ENCODE results near the gene COLEC12. TPM values are rescaled to one million over a fixed set of nuclear protein-coding genes. Genes with fewer than 3 reads are reported as not detected.

Gene COLEC12
- total RNA-seq, 1 donor from 2014 or later = 3.3 TPM

DNA sequence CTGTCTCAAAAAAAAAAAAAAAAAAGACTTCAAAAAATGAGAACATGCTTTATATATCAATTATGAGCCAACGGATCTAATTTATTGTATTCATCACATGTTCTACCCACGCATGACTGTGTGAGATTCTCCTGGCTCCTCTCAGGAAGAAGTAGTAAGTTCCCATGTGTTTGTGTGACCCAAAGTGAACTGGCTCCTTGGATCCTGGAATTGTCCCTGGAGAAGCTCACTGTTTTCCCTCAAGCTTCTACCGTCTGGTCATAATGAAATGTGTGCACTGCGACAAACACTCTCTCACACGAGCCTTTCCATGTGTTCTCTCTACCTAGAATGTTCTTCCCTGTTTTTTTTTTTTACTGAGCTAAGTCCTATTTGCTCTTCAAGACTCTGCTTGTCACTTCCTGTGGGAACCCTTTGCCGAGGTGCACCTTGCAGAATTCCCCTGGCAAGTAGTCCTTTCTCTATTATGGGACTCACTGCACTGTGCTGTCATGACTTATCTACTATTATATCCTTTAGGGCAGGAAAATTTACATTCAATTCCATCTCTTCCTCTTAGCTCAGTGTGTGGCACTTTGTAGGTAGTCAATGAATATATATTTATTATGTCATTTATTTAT, 149.4 kb downstream of the COLEC12 start:
- no peak overlapping the region for H3K4me3 ChIP-seq (ENCODE audit: low read depth, low read length)
- DNase-seq (ENCODE audit: low read depth) = no peak
- TF ChIP-seq, protein P1, sequence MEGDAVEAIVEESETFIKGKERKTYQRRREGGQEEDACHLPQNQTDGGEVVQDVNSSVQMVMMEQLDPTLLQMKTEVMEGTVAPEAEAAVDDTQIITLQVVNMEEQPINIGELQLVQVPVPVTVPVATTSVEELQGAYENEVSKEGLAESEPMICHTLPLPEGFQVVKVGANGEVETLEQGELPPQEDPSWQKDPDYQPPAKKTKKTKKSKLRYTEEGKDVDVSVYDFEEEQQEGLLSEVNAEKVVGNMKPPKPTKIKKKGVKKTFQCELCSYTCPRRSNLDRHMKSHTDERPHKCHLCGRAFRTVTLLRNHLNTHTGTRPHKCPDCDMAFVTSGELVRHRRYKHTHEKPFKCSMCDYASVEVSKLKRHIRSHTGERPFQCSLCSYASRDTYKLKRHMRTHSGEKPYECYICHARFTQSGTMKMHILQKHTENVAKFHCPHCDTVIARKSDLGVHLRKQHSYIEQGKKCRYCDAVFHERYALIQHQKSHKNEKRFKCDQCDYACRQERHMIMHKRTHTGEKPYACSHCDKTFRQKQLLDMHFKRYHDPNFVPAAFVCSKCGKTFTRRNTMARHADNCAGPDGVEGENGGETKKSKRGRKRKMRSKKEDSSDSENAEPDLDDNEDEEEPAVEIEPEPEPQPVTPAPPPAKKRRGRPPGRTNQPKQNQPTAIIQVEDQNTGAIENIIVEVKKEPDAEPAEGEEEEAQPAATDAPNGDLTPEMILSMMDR (conservative IDR thresholded peaks at IDR 0.05; ENCODE audit: low read depth, low read length) = no peak

DNA sequence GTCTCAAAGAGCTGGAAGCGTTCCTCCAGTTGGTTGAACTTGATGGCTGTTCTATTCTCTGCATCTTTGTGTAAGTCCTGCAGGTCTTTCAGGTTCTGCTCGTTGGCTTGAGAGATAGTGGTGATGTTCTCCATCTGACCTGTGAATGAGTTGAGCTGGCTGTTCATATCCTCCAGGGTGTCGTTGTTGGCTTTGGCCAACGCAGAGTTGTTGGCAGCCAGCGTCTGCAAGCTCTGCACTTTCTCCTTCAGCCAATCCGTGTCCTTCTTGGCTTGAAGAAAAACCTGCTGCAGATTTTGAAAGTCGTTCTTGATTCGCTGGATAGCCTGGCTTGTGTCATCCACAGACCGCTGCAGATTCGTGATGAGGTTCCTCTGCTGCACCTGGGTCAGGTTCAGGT, 153.9 kb downstream of the COLEC12 start:
- TF ChIP-seq, protein P1 (conservative IDR thresholded peaks at IDR 0.05; ENCODE audit: low read depth, low read length) = no peak
- DNase-seq (ENCODE audit: low read depth) = no peak
- H3K4me3 ChIP-seq (ENCODE audit: low read depth, low read length) = no peak overlapping the region

DNA sequence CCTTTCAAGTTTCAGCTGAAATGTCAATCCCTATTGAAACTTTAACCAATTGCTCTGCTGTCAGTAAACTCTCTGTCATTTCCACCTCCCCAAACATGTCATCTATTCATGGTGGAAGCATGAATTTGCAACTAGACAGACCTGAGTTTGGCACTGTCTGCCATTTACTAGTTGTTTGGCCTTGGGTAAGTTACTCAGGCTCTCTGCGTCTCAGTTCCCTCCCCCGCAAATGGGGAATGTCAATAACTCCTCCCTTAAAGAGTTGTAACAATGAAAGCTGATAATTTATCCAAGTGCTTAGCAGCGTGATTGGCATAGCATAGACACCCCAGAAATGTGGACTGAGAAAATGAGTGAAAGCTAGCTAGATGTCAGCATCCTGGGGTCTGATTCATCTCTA, 159.4 kb downstream of the COLEC12 start:
- no peak overlapping the region for H3K4me3 ChIP-seq (ENCODE audit: low read depth, low read length)
- TF ChIP-seq, protein P1 (conservative IDR thresholded peaks at IDR 0.05; ENCODE audit: low read depth, low read length) = no peak
- no peak for DNase-seq (ENCODE audit: low read depth)

DNA sequence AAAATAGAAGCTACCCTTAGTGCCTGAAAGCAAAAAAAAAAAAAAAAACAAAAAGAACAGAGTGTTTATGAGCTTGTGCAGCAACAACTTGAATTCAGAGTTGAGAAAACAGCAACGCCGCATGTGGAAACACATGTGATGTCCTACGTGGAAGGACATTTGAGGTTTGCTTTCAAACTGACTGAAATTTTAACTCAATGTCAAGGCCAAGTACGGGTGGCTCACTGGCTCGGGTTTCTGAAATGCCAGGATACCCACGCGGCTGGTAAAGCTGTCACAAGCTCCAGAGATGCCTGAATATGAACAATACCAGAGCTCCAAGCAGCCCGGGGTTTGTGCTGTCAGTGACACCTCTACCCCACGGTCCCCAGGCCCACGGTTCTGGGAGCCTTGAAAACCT, 160.5 kb downstream of the COLEC12 start:
- no peak for DNase-seq (ENCODE audit: low read depth)
- H3K4me3 ChIP-seq (ENCODE audit: low read depth, low read length) = no peak overlapping the region
- TF ChIP-seq, protein P1 (conservative IDR thresholded peaks at IDR 0.05; ENCODE audit: low read depth, low read length) = no peak

DNA sequence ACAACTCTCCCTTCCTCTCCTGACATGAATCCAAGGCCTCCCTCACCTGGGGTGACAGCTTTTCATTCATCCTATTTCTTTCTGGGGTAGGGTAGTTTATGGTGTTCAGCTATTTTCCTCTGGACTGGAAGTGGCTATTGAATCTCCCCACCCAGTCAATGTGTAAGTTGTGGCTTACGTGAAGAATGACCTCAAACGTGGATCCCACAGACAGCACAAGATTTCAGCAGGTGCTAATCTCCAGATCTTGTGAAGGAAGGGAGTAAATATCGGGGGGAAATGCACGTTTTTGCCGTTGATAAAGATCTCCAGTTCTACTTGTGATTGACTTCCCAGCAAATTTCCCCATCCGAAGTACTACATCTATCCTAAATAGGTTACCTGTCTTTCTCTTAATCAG, 161.3 kb downstream of the COLEC12 start:
- no peak overlapping the region for H3K4me3 ChIP-seq (ENCODE audit: low read depth, low read length)
- DNase-seq (ENCODE audit: low read depth) = no peak
- TF ChIP-seq, protein P1 (conservative IDR thresholded peaks at IDR 0.05; ENCODE audit: low read depth, low read length) = no peak

DNA sequence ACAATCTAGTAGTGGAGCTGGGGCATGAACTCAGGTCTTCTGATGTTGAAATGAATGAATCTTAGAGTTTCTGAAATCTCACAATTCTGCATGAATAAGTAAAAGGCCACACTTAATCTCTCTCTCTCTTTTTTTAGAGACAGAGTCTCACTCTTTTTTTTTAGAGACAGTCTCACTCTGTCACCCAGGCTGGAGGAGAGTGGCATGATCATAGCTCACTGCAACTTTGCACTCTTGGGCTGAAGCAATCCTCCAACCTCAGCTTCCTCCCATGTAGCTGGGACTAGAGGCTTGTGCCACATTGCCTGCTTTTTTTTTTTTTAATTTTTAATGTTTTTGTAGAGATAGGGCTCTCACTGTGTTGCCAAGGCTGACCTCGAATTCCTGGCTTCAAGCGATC, 163.8 kb downstream of the COLEC12 start:
- TF ChIP-seq, protein P1 (conservative IDR thresholded peaks at IDR 0.05; ENCODE audit: low read depth, low read length) = no peak
- no peak for DNase-seq (ENCODE audit: low read depth)
- no peak overlapping the region for H3K4me3 ChIP-seq (ENCODE audit: low read depth, low read length)

DNA sequence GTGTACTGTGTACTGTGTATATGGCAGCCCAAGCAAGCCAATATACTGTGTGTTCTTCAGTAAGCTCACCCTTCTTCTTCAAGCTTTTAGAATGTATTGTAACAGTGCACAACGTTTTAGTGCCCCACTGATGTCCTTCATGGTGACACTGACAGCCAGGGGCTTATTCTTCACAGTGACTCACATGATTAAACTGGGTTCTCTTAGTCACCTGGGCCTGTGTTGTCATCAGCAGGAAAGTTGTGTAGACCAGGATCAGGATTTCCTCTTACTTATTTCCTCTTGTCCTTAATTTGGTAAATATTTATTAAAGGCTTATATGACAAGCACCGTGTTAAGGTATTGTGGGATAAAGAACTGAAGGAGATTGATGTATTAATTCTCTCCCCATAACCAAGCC, 164.8 kb downstream of the COLEC12 start:
- no peak overlapping the region for H3K4me3 ChIP-seq (ENCODE audit: low read depth, low read length)

More for the DNA sequence above, 164.8 kb downstream of the COLEC12 start:
- DNase-seq (ENCODE audit: low read depth) = no peak
- TF ChIP-seq, protein P1 (conservative IDR thresholded peaks at IDR 0.05; ENCODE audit: low read depth, low read length) = no peak
